HG03045 (cell line): ENCODE results near the gene LENEP.

Source experiments
- ATAC-seq: cut with Tn5 transposase; IDR thresholded peaks from one replicate; pipeline ENCODE4 v1.9.1; 2021; ENCODE audit warnings: mild to moderate bottlenecking, moderate library complexity; ENCODE audit not compliant: unreplicated experiment

Gene LENEP

DNA sequence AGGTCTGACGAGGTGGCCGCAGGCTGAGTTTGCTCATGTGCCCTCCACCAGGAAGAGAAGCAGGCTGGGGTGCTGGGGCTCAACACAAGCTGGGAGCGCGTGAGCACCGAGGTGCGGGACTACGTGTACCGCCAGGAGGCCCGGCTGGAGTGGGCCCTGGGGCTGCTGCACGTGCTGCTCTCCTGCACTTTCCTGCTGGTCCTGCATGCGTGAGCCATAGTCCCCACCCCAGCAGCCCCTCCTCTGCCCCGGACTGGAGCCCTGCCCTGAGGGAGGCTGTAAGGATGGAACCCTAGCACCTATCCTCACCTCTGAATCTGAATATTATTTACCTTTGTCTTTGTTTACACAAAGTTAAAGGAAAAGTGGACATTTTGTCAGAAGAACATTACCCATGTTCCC is 49.9 kb downstream of the LENEP start:
- no peak for ATAC-seq

DNA sequence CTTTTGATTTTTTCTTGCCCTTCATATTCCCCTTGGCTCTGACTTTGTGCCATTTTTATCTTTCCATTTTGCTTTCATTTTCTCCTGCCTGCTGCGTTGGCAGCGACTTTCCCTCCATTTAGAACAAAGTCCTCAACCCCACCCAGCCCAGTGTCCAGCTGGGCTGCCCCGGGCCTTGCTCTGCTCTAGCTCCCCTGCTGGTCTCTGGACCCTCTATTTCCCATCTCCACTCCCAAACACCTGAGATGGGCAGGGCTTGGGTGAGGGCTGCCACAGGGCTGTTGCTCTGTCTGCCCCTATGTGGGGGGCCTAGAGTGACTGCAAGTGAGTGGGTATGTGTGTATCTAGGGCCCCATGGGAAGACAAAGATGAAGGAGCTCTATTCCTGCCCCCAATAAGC is 50.4 kb downstream of the LENEP start:
- no peak for ATAC-seq
